Transverse colon (tissue), 4 donors: ENCODE data around the gene DNAH7. TPM values are rescaled to one million over a fixed set of nuclear protein-coding genes. Genes with fewer than 3 reads are reported as not detected.
"Not testable (repeated sequence)": the region's sequence is repeated elsewhere in the genome, so short reads cannot be mapped to it uniquely, and the experiment has no call there.

ENCODE experiments used
- DNase-seq: peaks from one replicate; pipeline ENCODE4 v3.0.0-alpha.2; 2019
- H3K27ac ChIP-seq, 4 donors: fragments of 200-600 bp; sonication (generic); 2 replicates each; pipeline ENCODE4 v1.5.1; 2016 to 2018; ENCODE audit warnings: inconsistent platforms in 4 of 4
- H3K27me3 ChIP-seq: fragments of 200-600 bp; sonication (generic); 2 replicates; pipeline ENCODE4 v1.5.1; 2017; ENCODE audit warnings: inconsistent platforms
- H3K36me3 ChIP-seq, 4 donors: fragments of 200-600 bp; sonication (generic); 2 replicates each; pipeline ENCODE4 v1.5.1; 2017 to 2019; ENCODE audit warnings: inconsistent platforms in 4 of 4
- H3K4me1 ChIP-seq, 4 donors: fragments of 200-600 bp; sonication (generic); 2 replicates each; pipeline ENCODE4 v1.5.1; 2017 to 2020; ENCODE audit warnings: inconsistent platforms in 4 of 4
- H3K4me3 ChIP-seq, 4 donors: fragments of 200-600 bp; sonication (generic); 1 replicate in 1 of 4; 2 replicates in 3 of 4; pipeline versions ENCODE4 v1.5.1 to v1.6.1; 2017 to 2019; ENCODE audit warnings: inconsistent platforms in 4 of 4
- H3K9me3 ChIP-seq, 2 donors: fragments of 200-600 bp; sonication (generic); 2 replicates each; pipeline ENCODE4 v1.5.1; 2017 to 2019; ENCODE audit warnings: inconsistent platforms in 2 of 2
- CTCF ChIP-seq, 5 experiments: fragments of 200-600 bp in 3 of 5; fragments of 450-650 bp in 2 of 5; sonication (generic) in 3 of 5; IDR thresholded peaks; 1 replicate in 2 of 5; 2 replicates in 3 of 5; pipeline ENCODE4 v1.5.1; 2016 to 2017; ENCODE audit warnings: antibody characterized with exemption in 5 of 5, inconsistent platforms in 3 of 5, mild to moderate bottlenecking in 2 of 5, moderate library complexity in 1 of 5
- EP300 ChIP-seq: sonication (generic); formaldehyde crosslinking; IDR thresholded peaks from one replicate; pipeline ENCODE4 v1.6.1; 2017; ENCODE audit warnings: antibody characterized with exemption, low read depth
- POLR2A ChIP-seq: fragments of 450-650 bp; IDR thresholded peaks from one replicate; pipeline ENCODE4 v1.6.1; 2016; ENCODE audit warnings: antibody characterized with exemption, mild to moderate bottlenecking, moderate library complexity
- POLR2AphosphoS5 ChIP-seq, 3 donors: sonication (generic); formaldehyde crosslinking; IDR thresholded peaks; one replicate each; pipeline ENCODE4 v1.6.1; 2016; ENCODE audit warnings: antibody characterized with exemption in 3 of 3
- WGBS, 2 donors: methylation state at CpG; one replicate each; pipeline ENCODE4 v1.1.5; 2018; ENCODE audit warnings: low coverage in 1 of 2; 5-methylcytosine and 5-hydroxymethylcytosine counted together
- in situ Hi-C, 4 donors: fragments of 200-750 bp; cut with MboI; loops; one replicate each; pipeline versions ENCODE4 v1.15.0 to v1.15.1; 2017; ENCODE audit warnings: low sequenced_read_pairs in 3 of 4, low pct_ligation_motif_present in 1 of 4, low pct_unique_long_range_greater_than_20kb in 1 of 4
- intact Hi-C: fragments of 100-400 bp; cut with DNase I; formaldehyde crosslinking; loops from one replicate; pipeline ENCODE4 v1.15.1; 2023; ENCODE audit warnings: low total_unique reads
- total RNA-seq, 4 donors: library from RNA; depleted of rRNA; stranded (reverse); fragments of >200 nt; gene quantifications; one replicate each; pipeline ENCODE4 v1.1.0, GENCODE V29; 2016

Gene DNAH7
- total RNA-seq, 4 donors from 2014 or later, result 1.8 to 56.9 (median 8.1) TPM

GRCh38 chr2:195697681-195698220 lies 370.9 kb downstream of the DNAH7 start:
- WGBS, 2 donors, result 79 to 81% methylated on average over 3 of the region's 3 CpGs
- Histone ChIP-seq H3K4me3 (no peak overlapping the region), H3K36me3 (no peaks in the 10 kb centered on the region), H3K4me1 (no peaks in the 10 kb centered on the region), H3K27ac (no peak overlapping the region), H3K9me3 (peaks cover 9 to 13% of the 10 kb centered on the region in 2 donors), H3K27me3 (no peaks in the 10 kb centered on the region)
- DNase-seq, result no peak
- TF ChIP-seq POLR2AphosphoS5 (IDR thresholded peaks at IDR 0.05) (no peak), CTCF (IDR thresholded peaks at IDR 0.05) (no peak), POLR2A (no peak), EP300 (no peak)
- in situ Hi-C loops (no loop called here), intact Hi-C loops (no loop called here)

GRCh38 chr2:195696012-195696411 lies 372.6 kb downstream of the DNAH7 start:
- TF ChIP-seq POLR2A (no peak), CTCF (IDR thresholded peaks at IDR 0.05) (no peak), POLR2AphosphoS5 (IDR thresholded peaks at IDR 0.05) (no peak), EP300 (no peak)
- WGBS, 2 donors, result 77 to 100% methylated on average over 1 of the region's 1 CpG

GRCh38 chr2:195695002-195695631 lies 373.5 kb downstream of the DNAH7 start:
- no peaks in the 10 kb centered on the region for H3K4me1 ChIP-seq
- no peak overlapping the region for H3K4me3 ChIP-seq
- intact Hi-C loops (no loop called here), in situ Hi-C loops (no loop called here)
- WGBS, 2 donors, result 91% methylated on average over 8 of the region's 8 CpGs; no CpG with 5 or more reads in 1 of the 2 donors
- no peak overlapping the region for H3K27ac ChIP-seq
- DNase-seq, result no peak
- peaks cover under 1 to 2% of the 10 kb centered on the region in 2 donors for H3K9me3 ChIP-seq
- no peaks in the 10 kb centered on the region for H3K36me3 ChIP-seq
- H3K27me3 ChIP-seq, result no peaks in the 10 kb centered on the region
- TF ChIP-seq EP300 (no peak), POLR2A (no peak), CTCF (IDR thresholded peaks at IDR 0.05) (no peak)

More at GRCh38 chr2:195696012-195696411, 372.6 kb downstream of the DNAH7 start:
- Histone ChIP-seq H3K9me3 (peaks cover 9 to 11% of the 10 kb centered on the region in 2 donors), H3K27ac (no peak overlapping the region), H3K27me3 (no peaks in the 10 kb centered on the region), H3K4me1 (no peaks in the 10 kb centered on the region), H3K36me3 (no peaks in the 10 kb centered on the region), H3K4me3 (no peak overlapping the region)
- intact Hi-C loops, result no loop called here
- DNase-seq, result no peak
- in situ Hi-C loops, result no loop called here

GRCh38 chr2:195694553-195694952 lies 374.1 kb downstream of the DNAH7 start:
- in situ Hi-C loops, result no loop called here
- Histone ChIP-seq H3K27ac (no peak overlapping the region), H3K9me3 (no peaks in the 10 kb centered on the region), H3K4me3 (no peak overlapping the region), H3K36me3 (no peaks in the 10 kb centered on the region), H3K4me1 (no peaks in the 10 kb centered on the region), H3K27me3 (no peaks in the 10 kb centered on the region)
- intact Hi-C loops, result no loop called here
- no peak for DNase-seq
- WGBS, 2 donors, result 97 to 100% methylated on average over 6 to 7 of the region's 7 CpGs
- TF ChIP-seq CTCF (IDR thresholded peaks at IDR 0.05), result no peak
- TF ChIP-seq POLR2AphosphoS5 (IDR thresholded peaks at IDR 0.05), result no peak
- no peak for TF ChIP-seq POLR2A
- no peak for TF ChIP-seq EP300

- H3K27ac ChIP-seq, DNase-seq, H3K9me3 ChIP-seq, H3K27me3 ChIP-seq, in situ Hi-C loops, intact Hi-C loops, H3K4me1 ChIP-seq, H3K4me3 ChIP-seq, H3K36me3 ChIP-seq: not testable (repeated sequence)
- 80 to 82% methylated on average over 3 of the region's 3 CpGs for WGBS, 2 donors
These were observed 376.1 kb downstream of the DNAH7 start for GRCh38 chr2:195692531-195692930.
